Measurements from ENCODE around the gene PCDHGC4.

DNA sequence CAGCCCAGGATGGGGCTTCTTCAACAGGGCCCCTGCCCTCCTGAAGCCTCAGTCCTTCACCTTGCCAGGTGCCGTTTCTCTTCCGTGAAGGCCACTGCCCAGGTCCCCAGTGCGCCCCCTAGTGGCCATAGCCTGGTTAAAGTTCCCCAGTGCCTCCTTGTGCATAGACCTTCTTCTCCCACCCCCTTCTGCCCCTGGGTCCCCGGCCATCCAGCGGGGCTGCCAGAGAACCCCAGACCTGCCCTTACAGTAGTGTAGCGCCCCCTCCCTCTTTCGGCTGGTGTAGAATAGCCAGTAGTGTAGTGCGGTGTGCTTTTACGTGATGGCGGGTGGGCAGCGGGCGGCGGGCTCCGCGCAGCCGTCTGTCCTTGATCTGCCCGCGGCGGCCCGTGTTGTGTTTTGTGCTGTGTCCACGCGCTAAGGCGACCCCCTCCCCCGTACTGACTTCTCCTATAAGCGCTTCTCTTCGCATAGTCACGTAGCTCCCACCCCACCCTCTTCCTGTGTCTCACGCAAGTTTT, 27.6 kb downstream of the PCDHGC4 start:
- TF ChIP-seq, protein P1, sequence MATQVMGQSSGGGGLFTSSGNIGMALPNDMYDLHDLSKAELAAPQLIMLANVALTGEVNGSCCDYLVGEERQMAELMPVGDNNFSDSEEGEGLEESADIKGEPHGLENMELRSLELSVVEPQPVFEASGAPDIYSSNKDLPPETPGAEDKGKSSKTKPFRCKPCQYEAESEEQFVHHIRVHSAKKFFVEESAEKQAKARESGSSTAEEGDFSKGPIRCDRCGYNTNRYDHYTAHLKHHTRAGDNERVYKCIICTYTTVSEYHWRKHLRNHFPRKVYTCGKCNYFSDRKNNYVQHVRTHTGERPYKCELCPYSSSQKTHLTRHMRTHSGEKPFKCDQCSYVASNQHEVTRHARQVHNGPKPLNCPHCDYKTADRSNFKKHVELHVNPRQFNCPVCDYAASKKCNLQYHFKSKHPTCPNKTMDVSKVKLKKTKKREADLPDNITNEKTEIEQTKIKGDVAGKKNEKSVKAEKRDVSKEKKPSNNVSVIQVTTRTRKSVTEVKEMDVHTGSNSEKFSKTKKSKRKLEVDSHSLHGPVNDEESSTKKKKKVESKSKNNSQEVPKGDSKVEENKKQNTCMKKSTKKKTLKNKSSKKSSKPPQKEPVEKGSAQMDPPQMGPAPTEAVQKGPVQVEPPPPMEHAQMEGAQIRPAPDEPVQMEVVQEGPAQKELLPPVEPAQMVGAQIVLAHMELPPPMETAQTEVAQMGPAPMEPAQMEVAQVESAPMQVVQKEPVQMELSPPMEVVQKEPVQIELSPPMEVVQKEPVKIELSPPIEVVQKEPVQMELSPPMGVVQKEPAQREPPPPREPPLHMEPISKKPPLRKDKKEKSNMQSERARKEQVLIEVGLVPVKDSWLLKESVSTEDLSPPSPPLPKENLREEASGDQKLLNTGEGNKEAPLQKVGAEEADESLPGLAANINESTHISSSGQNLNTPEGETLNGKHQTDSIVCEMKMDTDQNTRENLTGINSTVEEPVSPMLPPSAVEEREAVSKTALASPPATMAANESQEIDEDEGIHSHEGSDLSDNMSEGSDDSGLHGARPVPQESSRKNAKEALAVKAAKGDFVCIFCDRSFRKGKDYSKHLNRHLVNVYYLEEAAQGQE (IDR thresholded peaks at IDR 0.05; ENCODE audit: insufficient read depth in 1 of 2, low read depth in 2 of 2, low read length in 1 of 2): no peak
- TF ChIP-seq TCF7L2 (IDR thresholded peaks at IDR 0.05; ENCODE audit: low read depth, low read length) (no peak), POLR2AphosphoS5 (IDR thresholded peaks at IDR 0.05; ENCODE audit: low read depth, low read length) (no peak), SIN3A (IDR thresholded peaks at IDR 0.05; ENCODE audit: borderline replicate concordance, insufficient read depth, low read depth, low read length) (no peak)
- TF ChIP-seq, protein P2, sequence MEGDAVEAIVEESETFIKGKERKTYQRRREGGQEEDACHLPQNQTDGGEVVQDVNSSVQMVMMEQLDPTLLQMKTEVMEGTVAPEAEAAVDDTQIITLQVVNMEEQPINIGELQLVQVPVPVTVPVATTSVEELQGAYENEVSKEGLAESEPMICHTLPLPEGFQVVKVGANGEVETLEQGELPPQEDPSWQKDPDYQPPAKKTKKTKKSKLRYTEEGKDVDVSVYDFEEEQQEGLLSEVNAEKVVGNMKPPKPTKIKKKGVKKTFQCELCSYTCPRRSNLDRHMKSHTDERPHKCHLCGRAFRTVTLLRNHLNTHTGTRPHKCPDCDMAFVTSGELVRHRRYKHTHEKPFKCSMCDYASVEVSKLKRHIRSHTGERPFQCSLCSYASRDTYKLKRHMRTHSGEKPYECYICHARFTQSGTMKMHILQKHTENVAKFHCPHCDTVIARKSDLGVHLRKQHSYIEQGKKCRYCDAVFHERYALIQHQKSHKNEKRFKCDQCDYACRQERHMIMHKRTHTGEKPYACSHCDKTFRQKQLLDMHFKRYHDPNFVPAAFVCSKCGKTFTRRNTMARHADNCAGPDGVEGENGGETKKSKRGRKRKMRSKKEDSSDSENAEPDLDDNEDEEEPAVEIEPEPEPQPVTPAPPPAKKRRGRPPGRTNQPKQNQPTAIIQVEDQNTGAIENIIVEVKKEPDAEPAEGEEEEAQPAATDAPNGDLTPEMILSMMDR (IDR thresholded peaks at IDR 0.05): peak; percentile 96
